ENCODE results near the gene NABP1.
"Not testable (repeated sequence)": the region's sequence is repeated elsewhere in the genome, so short reads cannot be mapped to it uniquely, and the experiment has no call there.

Gene NABP1

DNA sequence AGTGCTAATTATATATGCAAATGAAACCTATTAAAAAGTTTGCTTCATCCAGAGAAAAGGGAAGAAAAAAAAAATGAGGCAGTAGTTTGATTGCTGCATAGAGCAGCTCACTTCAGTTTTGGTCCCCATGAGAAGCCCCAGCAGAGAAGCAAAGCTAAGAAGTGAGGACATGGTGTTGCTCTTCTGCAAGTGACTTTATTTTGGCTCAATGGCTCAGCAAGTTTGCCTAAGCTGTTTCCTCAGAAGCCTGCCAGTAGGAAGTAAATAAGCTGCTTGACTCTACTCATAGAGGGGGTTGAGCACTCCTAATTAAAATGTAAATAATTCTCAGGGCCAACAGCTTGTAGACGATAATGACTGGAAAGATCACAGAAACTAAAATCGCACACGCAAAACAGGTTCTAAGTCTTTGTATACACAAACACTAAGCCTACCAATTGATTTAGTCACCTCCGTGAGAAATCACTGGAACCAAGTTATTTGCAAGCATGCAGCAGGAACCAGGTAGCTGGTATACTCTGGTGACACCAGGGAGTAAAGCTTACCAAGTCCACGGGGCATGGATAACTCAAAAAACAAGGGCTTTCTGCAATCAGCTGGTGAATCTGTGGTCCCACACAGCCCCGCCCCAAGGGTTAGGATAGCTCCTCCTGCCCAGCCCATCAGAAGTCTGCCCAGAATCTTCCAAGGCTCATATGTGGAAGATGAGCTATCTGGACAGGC, 39.7 kb upstream of the NABP1 start:
- H3K27me3 ChIP-seq (ENCODE audit: insufficient read depth, low read length), result no peaks in the 10 kb centered on the region
- no peak overlapping the region for H3K9ac ChIP-seq (ENCODE audit: low read depth, low read length)
- H3K4me3 ChIP-seq (ENCODE audit: low read length), result no peak overlapping the region
- H3K36me3 ChIP-seq (ENCODE audit: insufficient read depth, low read depth, low read length), result no peaks in the 10 kb centered on the region
- no peaks in the 10 kb centered on the region for H3K9me3 ChIP-seq (ENCODE audit: insufficient read depth, low read depth, low read length)
- H3K4me1 ChIP-seq (ENCODE audit: insufficient read depth, low read length), result peaks cover 13% of the 10 kb centered on the region
- no peak overlapping the region for H3K27ac ChIP-seq (ENCODE audit: low read length)

DNA sequence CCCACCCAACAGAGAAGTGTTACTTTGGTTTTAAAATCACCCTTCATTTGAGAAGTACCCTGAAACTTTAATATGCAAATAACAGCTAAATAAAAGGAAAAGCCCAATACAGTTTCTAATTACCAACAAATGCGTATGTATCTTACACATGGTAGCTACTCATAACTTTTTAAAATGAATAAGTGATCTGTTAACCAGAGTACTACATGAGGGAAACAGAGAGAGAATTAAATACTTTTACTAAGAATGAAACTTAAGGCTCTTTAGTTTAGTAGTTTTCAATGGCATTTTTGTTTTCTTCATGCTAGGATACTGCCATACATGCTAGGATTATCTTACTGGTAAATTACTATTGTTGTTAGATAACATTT, 39.1 kb upstream of the NABP1 start:
- no peaks in the 10 kb centered on the region for H3K9me3 ChIP-seq (ENCODE audit: insufficient read depth, low read depth, low read length)
- peaks cover 13% of the 10 kb centered on the region for H3K4me1 ChIP-seq (ENCODE audit: insufficient read depth, low read length)
- no peaks in the 10 kb centered on the region for H3K36me3 ChIP-seq (ENCODE audit: insufficient read depth, low read depth, low read length)
- H3K4me3 ChIP-seq (ENCODE audit: low read length), result no peak overlapping the region
- H3K27ac ChIP-seq (ENCODE audit: low read length), result no peak overlapping the region
- H3K27me3 ChIP-seq (ENCODE audit: insufficient read depth, low read length), result no peaks in the 10 kb centered on the region
- H3K9ac ChIP-seq (ENCODE audit: low read depth, low read length), result no peak overlapping the region

DNA sequence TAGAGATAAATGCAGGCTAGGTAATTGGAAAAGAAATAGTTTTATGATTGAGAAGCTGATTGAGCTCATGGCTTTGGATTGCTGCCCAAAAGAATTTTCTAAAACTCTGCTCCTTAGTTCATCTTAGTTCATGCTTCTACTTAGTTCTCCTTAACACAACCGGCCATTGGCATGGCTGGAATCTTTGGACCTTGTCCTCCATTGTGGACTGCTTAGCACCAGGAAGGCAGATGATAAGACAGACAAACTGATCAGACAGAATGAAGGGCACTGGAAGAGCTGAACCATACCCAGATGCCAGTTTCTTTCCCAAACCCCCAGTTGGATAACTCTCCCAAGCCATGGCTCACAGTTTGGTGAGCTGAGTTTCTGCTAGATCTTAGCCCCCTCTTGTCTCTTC, 36.3 kb upstream of the NABP1 start:
- Histone ChIP-seq H3K27ac (ENCODE audit: low read length) (no peak overlapping the region), H3K4me1 (ENCODE audit: insufficient read depth, low read length) (peaks cover 13% of the 10 kb centered on the region), H3K9me3 (ENCODE audit: insufficient read depth, low read depth, low read length) (no peaks in the 10 kb centered on the region)

DNA sequence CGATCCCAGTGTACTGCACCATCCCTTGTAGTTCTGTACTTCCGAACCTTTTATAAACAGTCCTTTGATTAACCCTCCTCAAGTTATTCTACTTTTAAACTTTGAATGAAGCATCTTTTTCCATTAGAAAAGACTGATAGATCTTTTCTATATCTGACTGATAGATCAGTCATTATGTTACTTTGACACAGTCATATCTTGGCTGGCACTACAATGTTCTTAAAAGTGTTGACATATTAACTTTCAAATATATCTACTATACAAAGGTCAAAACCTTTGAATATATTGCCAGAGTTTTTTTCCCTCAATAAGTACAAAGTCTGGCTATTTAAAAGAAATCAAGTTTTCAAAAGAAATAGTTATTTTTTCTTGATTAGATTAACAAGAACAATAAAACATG, 35.4 kb upstream of the NABP1 start:
- Histone ChIP-seq H3K4me1 (ENCODE audit: insufficient read depth, low read length) (peaks cover 9% of the 10 kb centered on the region), H3K9me3 (ENCODE audit: insufficient read depth, low read depth, low read length) (no peaks in the 10 kb centered on the region), H3K9ac (ENCODE audit: low read depth, low read length) (no peak overlapping the region), H3K27ac (ENCODE audit: low read length) (no peak overlapping the region), H3K4me3 (ENCODE audit: low read length) (no peak overlapping the region), H3K36me3 (ENCODE audit: insufficient read depth, low read depth, low read length) (no peaks in the 10 kb centered on the region), H3K27me3 (ENCODE audit: insufficient read depth, low read length) (no peaks in the 10 kb centered on the region)

More for the DNA sequence above, 36.3 kb upstream of the NABP1 start:
- H3K4me3 ChIP-seq (ENCODE audit: low read length), result no peak overlapping the region
- H3K27me3 ChIP-seq (ENCODE audit: insufficient read depth, low read length), result no peaks in the 10 kb centered on the region
- no peaks in the 10 kb centered on the region for H3K36me3 ChIP-seq (ENCODE audit: insufficient read depth, low read depth, low read length)
- no peak overlapping the region for H3K9ac ChIP-seq (ENCODE audit: low read depth, low read length)

DNA sequence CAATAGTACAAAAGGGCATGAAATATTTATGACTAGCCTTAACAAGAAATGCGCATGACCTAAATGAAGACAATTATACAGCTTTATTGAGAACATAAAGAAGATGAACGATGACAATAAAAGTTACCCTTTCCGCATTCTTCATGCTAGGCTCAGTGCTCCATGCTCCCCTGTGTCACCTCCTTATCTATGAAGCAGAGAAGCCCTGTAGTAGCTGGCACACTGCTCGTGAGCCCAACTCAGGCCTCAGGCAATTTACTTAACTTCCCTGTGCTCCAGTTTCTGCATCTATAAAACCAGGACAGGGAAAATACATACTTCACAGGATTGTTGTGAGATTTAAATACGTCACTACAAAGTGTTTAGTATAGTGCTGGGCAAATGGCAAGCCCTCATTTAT, 34.5 kb upstream of the NABP1 start:
- Histone ChIP-seq H3K9ac (ENCODE audit: low read depth, low read length) (no peak overlapping the region), H3K27me3 (ENCODE audit: insufficient read depth, low read length) (no peaks in the 10 kb centered on the region), H3K36me3 (ENCODE audit: insufficient read depth, low read depth, low read length) (no peaks in the 10 kb centered on the region), H3K4me1 (ENCODE audit: insufficient read depth, low read length) (no peaks in the 10 kb centered on the region), H3K4me3 (ENCODE audit: low read length) (no peak overlapping the region), H3K9me3 (ENCODE audit: insufficient read depth, low read depth, low read length) (no peaks in the 10 kb centered on the region), H3K27ac (ENCODE audit: low read length) (no peak overlapping the region)

DNA sequence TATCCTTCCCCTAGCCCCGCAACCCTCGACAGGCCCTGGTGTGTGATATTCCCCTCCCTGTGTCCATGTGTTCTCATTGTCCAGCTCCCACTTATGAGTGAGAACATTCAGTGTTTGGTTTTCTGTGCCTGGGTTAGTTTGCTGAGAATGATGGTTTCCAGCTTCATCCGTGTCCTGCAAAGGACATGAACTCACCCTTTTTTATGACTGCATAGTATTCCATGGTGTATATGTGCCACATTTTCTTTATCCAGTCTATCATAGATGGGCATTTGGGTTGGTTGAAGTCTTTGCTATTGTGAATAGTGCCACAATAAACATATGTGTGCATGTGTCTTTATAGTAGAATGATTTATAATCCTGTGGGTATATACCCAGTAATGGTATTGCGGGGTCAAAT, 33.3 kb upstream of the NABP1 start:
- H3K9ac ChIP-seq (ENCODE audit: low read depth, low read length); H3K4me1 ChIP-seq (ENCODE audit: insufficient read depth, low read length); H3K36me3 ChIP-seq (ENCODE audit: insufficient read depth, low read depth, low read length); H3K9me3 ChIP-seq (ENCODE audit: insufficient read depth, low read depth, low read length); H3K27me3 ChIP-seq (ENCODE audit: insufficient read depth, low read length); H3K27ac ChIP-seq (ENCODE audit: low read length); H3K4me3 ChIP-seq (ENCODE audit: low read length): not testable (repeated sequence)

DNA sequence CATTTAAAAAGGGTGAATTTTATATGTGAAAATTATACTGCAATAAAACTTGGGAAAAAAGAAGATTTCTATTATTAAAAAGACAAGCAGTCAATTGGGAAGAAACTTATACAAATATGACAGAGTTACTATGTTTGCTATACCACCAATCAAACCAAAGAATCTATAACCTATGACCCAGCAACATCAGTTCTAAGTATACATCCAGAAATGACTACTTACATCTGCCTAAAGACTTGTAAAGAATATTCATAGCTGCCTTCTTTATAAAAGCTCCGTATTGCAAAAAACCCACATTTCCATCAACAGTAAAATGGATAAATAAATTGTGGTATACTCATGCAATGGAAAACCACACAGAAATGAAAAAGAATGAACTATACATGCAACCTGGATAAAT, 32.9 kb upstream of the NABP1 start:
- no peaks in the 10 kb centered on the region for H3K27me3 ChIP-seq (ENCODE audit: insufficient read depth, low read length)
- H3K9me3 ChIP-seq (ENCODE audit: insufficient read depth, low read depth, low read length), result no peaks in the 10 kb centered on the region
- H3K4me1 ChIP-seq (ENCODE audit: insufficient read depth, low read length), result no peaks in the 10 kb centered on the region
- no peak overlapping the region for H3K4me3 ChIP-seq (ENCODE audit: low read length)
- H3K36me3 ChIP-seq (ENCODE audit: insufficient read depth, low read depth, low read length), result no peaks in the 10 kb centered on the region
- H3K27ac ChIP-seq (ENCODE audit: low read length), result no peak overlapping the region
- no peak overlapping the region for H3K9ac ChIP-seq (ENCODE audit: low read depth, low read length)

DNA sequence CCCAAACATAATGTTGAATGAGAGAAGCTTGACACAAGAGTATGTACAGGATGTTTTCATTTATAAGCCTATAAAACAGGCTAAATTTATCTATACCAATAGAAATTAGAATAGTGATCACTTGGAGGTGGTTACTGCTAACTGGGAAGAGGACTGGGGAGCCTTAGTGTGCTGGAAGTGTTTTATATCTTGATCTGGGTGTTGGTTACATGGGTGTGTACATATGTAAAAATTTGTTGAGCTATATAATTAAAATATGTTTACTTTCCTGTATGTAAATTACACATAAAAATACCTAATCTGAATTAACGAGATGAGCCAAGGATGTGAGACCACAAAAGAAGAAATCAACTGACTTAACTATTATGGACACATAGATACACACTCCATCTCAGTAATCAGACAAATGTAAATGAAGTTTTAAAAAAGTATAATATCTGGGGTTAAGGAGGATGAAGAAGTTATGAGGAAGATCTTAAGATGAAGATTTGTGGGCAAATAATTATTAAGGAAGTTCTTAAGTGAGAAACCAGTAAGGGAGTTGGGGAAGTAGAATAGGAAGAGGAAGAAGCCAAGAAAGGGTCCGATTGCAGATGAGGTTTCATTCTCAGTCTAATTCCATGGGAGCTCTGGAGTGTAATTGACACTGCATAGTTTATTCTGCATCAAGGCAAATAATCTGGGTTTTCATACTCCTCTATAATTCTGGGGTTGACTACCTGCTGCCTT, 32.3 kb upstream of the NABP1 start:
- H3K4me3 ChIP-seq (ENCODE audit: low read length), result no peak overlapping the region
- no peak overlapping the region for H3K9ac ChIP-seq (ENCODE audit: low read depth, low read length)
- no peaks in the 10 kb centered on the region for H3K4me1 ChIP-seq (ENCODE audit: insufficient read depth, low read length)
- no peak overlapping the region for H3K27ac ChIP-seq (ENCODE audit: low read length)
- no peaks in the 10 kb centered on the region for H3K9me3 ChIP-seq (ENCODE audit: insufficient read depth, low read depth, low read length)
- H3K27me3 ChIP-seq (ENCODE audit: insufficient read depth, low read length), result no peaks in the 10 kb centered on the region
- H3K36me3 ChIP-seq (ENCODE audit: insufficient read depth, low read depth, low read length), result no peaks in the 10 kb centered on the region

DNA sequence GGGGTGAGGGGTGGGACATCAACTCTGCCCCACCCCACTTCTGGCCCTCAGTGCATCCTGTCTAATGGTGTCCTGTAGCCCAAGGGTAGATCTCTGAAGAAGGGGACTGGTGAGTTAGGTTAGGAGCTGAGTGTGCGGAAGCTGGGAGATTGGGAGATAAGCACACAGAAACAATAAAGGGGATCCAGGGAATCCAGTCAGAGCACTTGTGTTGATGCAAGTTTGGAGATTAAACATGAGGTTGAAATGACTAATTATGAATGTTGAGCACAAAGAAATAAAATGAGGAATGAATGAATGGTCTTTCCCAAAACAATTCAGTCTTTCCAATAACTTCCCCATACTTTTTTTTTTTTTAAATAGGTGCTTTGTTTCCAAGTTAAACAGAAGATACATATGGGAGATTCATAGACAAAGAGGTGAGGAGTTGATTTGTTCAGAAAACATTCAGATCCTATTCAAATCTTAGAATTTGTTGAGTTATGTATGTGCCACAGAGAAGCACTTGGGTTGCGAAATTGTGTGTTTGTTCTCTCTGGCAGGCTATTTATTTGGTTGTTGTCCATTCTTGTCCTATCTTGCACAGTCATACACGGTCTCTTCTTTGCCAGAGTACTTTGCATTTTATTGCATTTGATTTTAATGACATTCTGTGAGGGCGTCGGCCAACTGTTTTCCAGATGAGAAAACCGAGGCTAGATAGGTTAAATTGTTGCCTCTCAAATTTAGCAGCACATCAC, 31.6 kb upstream of the NABP1 start:
- H3K9ac ChIP-seq (ENCODE audit: low read depth, low read length), result no peak overlapping the region
- no peaks in the 10 kb centered on the region for H3K27me3 ChIP-seq (ENCODE audit: insufficient read depth, low read length)
- H3K36me3 ChIP-seq (ENCODE audit: insufficient read depth, low read depth, low read length), result no peaks in the 10 kb centered on the region
- H3K9me3 ChIP-seq (ENCODE audit: insufficient read depth, low read depth, low read length), result no peaks in the 10 kb centered on the region
- H3K27ac ChIP-seq (ENCODE audit: low read length), result no peak overlapping the region
- no peak overlapping the region for H3K4me3 ChIP-seq (ENCODE audit: low read length)
- no peaks in the 10 kb centered on the region for H3K4me1 ChIP-seq (ENCODE audit: insufficient read depth, low read length)

DNA sequence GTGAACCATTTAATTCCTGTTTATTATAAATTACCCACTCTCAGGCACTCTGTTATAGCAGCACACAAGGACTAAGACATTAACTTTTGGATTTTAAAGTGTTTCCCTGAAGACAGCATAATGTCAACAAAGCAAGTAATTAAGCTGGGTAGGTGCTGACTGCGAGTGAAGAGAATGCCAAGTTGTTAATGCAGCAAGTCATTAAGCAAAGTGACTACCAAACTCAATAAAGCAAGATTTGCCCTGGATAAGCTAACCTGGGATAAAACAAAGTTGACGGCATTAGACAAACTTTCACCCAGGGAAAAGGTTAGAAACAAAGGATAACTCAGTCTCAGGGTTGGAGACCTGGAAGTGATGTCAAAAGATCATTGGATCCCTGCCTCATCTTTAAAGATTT, 28.4 kb upstream of the NABP1 start:
- Histone ChIP-seq H3K4me1 (ENCODE audit: insufficient read depth, low read length) (no peaks in the 10 kb centered on the region), H3K9ac (ENCODE audit: low read depth, low read length) (no peak overlapping the region), H3K36me3 (ENCODE audit: insufficient read depth, low read depth, low read length) (no peaks in the 10 kb centered on the region), H3K9me3 (ENCODE audit: insufficient read depth, low read depth, low read length) (no peaks in the 10 kb centered on the region), H3K27ac (ENCODE audit: low read length) (no peak overlapping the region), H3K27me3 (ENCODE audit: insufficient read depth, low read length) (no peaks in the 10 kb centered on the region), H3K4me3 (ENCODE audit: low read length) (no peak overlapping the region)

DNA sequence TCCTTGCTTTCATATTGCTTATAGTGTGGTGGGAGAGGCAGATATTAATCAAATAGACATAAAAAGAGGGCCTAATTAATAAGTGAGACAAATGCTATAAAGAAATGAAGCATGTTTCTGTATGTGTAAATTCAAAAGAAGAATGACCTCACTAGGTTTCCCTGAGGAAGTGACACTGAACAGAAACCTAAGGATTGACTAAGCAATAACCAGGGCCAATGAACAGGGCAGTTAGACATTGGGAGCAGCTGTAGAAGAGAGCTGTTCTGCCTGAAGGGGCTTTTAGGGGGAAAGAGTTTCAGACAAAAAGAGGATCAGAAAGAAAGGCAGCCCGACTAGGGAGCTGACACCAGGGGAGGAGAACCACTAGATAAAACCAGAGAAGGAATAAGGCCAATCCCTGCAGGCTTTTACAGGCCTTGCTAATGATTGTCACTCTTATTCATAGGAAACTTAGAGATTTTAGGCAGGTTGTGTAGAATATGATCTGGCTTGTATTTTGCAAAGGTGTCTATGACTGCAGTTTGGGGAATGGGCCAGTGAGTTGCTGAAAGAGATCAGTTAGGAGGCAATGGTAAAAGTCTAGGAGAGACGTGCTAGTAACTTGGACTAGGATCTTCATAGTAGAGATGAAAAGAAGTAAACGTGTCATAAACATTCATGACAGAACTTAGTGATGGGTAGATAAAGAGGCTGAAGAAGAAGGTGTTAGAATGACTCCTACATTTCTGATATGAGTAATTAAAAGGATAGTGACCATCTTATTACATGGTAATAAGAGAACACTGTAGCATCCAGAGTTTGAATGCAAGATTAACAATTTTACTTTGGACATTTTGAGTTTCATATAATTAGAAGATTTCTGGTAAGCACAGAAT, 26.8 kb upstream of the NABP1 start:
- Histone ChIP-seq H3K4me3 (ENCODE audit: low read length) (no peak overlapping the region), H3K4me1 (ENCODE audit: insufficient read depth, low read length) (no peaks in the 10 kb centered on the region), H3K36me3 (ENCODE audit: insufficient read depth, low read depth, low read length) (no peaks in the 10 kb centered on the region), H3K9ac (ENCODE audit: low read depth, low read length) (no peak overlapping the region), H3K27me3 (ENCODE audit: insufficient read depth, low read length) (no peaks in the 10 kb centered on the region), H3K9me3 (ENCODE audit: insufficient read depth, low read depth, low read length) (no peaks in the 10 kb centered on the region), H3K27ac (ENCODE audit: low read length) (no peak overlapping the region)
